ENCODE results near the gene TCF7L1. TPM values are rescaled to one million over a fixed set of nuclear protein-coding genes. Genes with fewer than 3 reads are reported as not detected.

TCF7L1 gene
- total and polyA plus RNA-seq, 3 experiments from 2014 or later, result 0.07 TPM; not detected in 2

- Mint-ChIP-seq H3K4me3 (no peak overlapping the region), H3K4me1 (no peaks in the 10 kb centered on the region), H3K9me3 (peaks cover 0 to 10% (median 0%) of the 10 kb centered on the region in 5 donors), H3K27me3 (peaks cover 3 to 36% of the 10 kb centered on the region in 2 donors), H3K36me3 (no peaks in the 10 kb centered on the region), H3K27ac (no peak overlapping the region)
- no peak overlapping the region for H3K27ac ChIP-seq (ENCODE audit: low read depth, low read length)
- H3K9me3 ChIP-seq (ENCODE audit: low read length), result no peaks in the 10 kb centered on the region
- no peaks in the 10 kb centered on the region for H3K27me3 ChIP-seq (ENCODE audit: insufficient read depth, low read length, poor library complexity, severe bottlenecking)
- ChIA-PET POLR2A (no interaction called here), CTCF (no interaction called here)
- no peak for DNase-seq
- H3K4me1 ChIP-seq (ENCODE audit: insufficient read depth, low read length), result no peaks in the 10 kb centered on the region
- H3K4me3 ChIP-seq (ENCODE audit: low read length), result no peak overlapping the region
- no peaks in the 10 kb centered on the region for H3K36me3 ChIP-seq (ENCODE audit: insufficient read depth, low read length)
These were observed 36.4 kb downstream of the TCF7L1 start for GRCh38 chr2:85169581-85169980.

DNA sequence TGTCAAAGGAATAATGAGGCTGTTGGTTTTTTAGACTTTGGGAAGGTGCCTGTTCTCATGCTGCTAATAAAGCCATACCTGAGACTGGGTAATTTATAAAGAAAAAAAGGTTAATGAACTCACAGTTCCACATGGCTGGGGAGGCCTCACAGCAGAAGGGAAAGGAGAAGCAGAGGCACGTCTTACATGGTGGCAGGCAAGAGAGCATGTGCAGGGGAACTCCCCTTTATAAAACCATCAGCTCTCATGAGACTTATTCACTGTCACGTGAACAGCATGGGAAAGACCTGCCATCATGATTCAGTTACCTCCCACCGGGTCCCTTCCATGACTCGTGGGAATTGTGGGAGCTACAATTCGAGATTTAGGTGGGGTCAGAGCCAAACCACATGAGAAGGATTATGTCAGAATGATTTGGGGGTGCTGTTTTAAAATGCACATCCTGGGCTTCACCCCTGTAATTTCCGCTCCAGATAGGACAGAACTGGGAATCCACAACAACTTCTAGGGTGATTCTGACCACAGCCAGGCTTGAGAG is 37.8 kb downstream of the TCF7L1 start:
- no peaks in the 10 kb centered on the region for H3K4me1 ChIP-seq (ENCODE audit: insufficient read depth, low read length)
- no peaks in the 10 kb centered on the region for H3K36me3 ChIP-seq (ENCODE audit: insufficient read depth, low read length)
- no peaks in the 10 kb centered on the region for H3K36me3 Mint-ChIP-seq
- H3K27ac Mint-ChIP-seq, result no peak overlapping the region
- no peaks in the 10 kb centered on the region for H3K4me1 Mint-ChIP-seq
- CTCF ChIA-PET, result interaction anchor here (1.2 kb wide), 1 partner anchor 12 kb away, joined by 3 read pairs; no protein-coding TSS in a partner anchor
- no peaks in the 10 kb centered on the region for H3K9me3 ChIP-seq (ENCODE audit: low read length)
- H3K27ac ChIP-seq (ENCODE audit: low read depth, low read length), result no peak overlapping the region
- H3K27me3 Mint-ChIP-seq, result peaks cover 11 to 40% of the 10 kb centered on the region in 2 donors
- peaks cover 0 to 10% (median 0%) of the 10 kb centered on the region in 5 donors for H3K9me3 Mint-ChIP-seq
- H3K27me3 ChIP-seq (ENCODE audit: insufficient read depth, low read length, poor library complexity, severe bottlenecking), result no peaks in the 10 kb centered on the region
- no peak overlapping the region for H3K4me3 Mint-ChIP-seq
- DNase-seq, result no peak
- POLR2A ChIA-PET, result no interaction called here
- no peak overlapping the region for H3K4me3 ChIP-seq (ENCODE audit: low read length)

DNA sequence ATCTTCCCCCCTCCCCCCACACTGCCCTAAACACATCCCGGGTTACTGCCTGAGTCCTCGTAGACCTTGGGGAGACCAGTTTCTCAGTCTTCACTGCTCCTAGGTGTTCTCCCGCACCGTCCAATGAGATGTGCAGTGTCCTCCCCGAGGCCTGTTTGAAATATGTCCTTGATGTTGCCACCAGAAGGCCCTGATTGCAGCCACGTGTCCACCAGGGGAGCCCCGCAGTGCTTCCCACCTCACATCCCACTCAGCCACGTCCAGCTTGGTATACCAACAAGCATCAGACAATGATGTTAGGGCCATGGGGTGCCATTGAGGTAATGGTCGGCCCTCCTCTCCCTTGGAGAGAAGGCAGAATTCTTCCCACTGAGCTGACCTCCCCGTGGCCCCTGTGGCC is 38.7 kb downstream of the TCF7L1 start:
- H3K27me3 Mint-ChIP-seq, result peaks cover 16 to 38% of the 10 kb centered on the region in 2 donors
- Histone ChIP-seq H3K27ac (ENCODE audit: low read depth, low read length) (no peak overlapping the region), H3K4me3 (ENCODE audit: low read length) (no peak overlapping the region), H3K36me3 (ENCODE audit: insufficient read depth, low read length) (no peaks in the 10 kb centered on the region), H3K9me3 (ENCODE audit: low read length) (no peaks in the 10 kb centered on the region), H3K27me3 (ENCODE audit: insufficient read depth, low read length, poor library complexity, severe bottlenecking) (no peaks in the 10 kb centered on the region), H3K4me1 (ENCODE audit: insufficient read depth, low read length) (no peaks in the 10 kb centered on the region)
- peaks cover 0 to 10% (median 0%) of the 10 kb centered on the region in 5 donors for H3K9me3 Mint-ChIP-seq
- no peaks in the 10 kb centered on the region for H3K36me3 Mint-ChIP-seq
- DNase-seq, result no peak
- no peaks in the 10 kb centered on the region for H3K4me1 Mint-ChIP-seq
- H3K4me3 Mint-ChIP-seq, result no peak overlapping the region
- CTCF ChIA-PET, result no interaction called here
- POLR2A ChIA-PET, result no interaction called here
- peak overlapping the region in 1 of 8 donors; percentile 81 for H3K27ac Mint-ChIP-seq

- H3K9me3 ChIP-seq (ENCODE audit: low read length), result no peaks in the 10 kb centered on the region
- H3K27ac ChIP-seq (ENCODE audit: low read depth, low read length), result no peak overlapping the region
- Mint-ChIP-seq H3K9me3 (peaks cover 0 to 10% (median 0%) of the 10 kb centered on the region in 5 donors), H3K4me1 (peaks cover 7 to 12% (median 11%) of the 10 kb centered on the region in 3 donors), H3K36me3 (no peaks in the 10 kb centered on the region), H3K27me3 (peaks cover 16 to 30% of the 10 kb centered on the region in 2 donors), H3K27ac (no peak overlapping the region), H3K4me3 (no peak overlapping the region)
- H3K4me3 ChIP-seq (ENCODE audit: low read length), result no peak overlapping the region
- no peak for DNase-seq
- ChIA-PET POLR2A (no interaction called here), CTCF (no interaction called here)
- H3K27me3 ChIP-seq (ENCODE audit: insufficient read depth, low read length, poor library complexity, severe bottlenecking), result no peaks in the 10 kb centered on the region
- no peaks in the 10 kb centered on the region for H3K36me3 ChIP-seq (ENCODE audit: insufficient read depth, low read length)
- no peaks in the 10 kb centered on the region for H3K4me1 ChIP-seq (ENCODE audit: insufficient read depth, low read length)
These were observed 40.7 kb downstream of the TCF7L1 start for GRCh38 chr2:85173909-85174308.

- no peaks in the 10 kb centered on the region for H3K36me3 Mint-ChIP-seq
- H3K27me3 ChIP-seq (ENCODE audit: insufficient read depth, low read length, poor library complexity, severe bottlenecking), result no peaks in the 10 kb centered on the region
- no peak overlapping the region for H3K27ac Mint-ChIP-seq
- CTCF ChIA-PET, result no interaction called here
- H3K27ac ChIP-seq (ENCODE audit: low read depth, low read length), result no peak overlapping the region
- H3K4me3 ChIP-seq (ENCODE audit: low read length), result no peak overlapping the region
- H3K4me3 Mint-ChIP-seq, result no peak overlapping the region
- no peaks in the 10 kb centered on the region for H3K36me3 ChIP-seq (ENCODE audit: insufficient read depth, low read length)
- DNase-seq, result no peak
- peaks cover 0 to 9% (median 0%) of the 10 kb centered on the region in 5 donors for H3K9me3 Mint-ChIP-seq
- H3K9me3 ChIP-seq (ENCODE audit: low read length), result no peaks in the 10 kb centered on the region
- H3K27me3 Mint-ChIP-seq, result peaks cover 16 to 27% of the 10 kb centered on the region in 2 donors
- peaks cover 7 to 12% (median 11%) of the 10 kb centered on the region in 3 donors for H3K4me1 Mint-ChIP-seq
- H3K4me1 ChIP-seq (ENCODE audit: insufficient read depth, low read length), result no peaks in the 10 kb centered on the region
- POLR2A ChIA-PET, result no interaction called here
These were observed 41.8 kb downstream of the TCF7L1 start for GRCh38 chr2:85174943-85175342.

- Mint-ChIP-seq H3K4me3 (no peak overlapping the region), H3K9me3 (peaks cover 0 to 5% (median 0%) of the 10 kb centered on the region in 5 donors), H3K4me1 (peaks cover 7 to 12% (median 11%) of the 10 kb centered on the region in 3 donors), H3K27me3 (peaks cover 14 to 27% of the 10 kb centered on the region in 2 donors), H3K27ac (no peak overlapping the region), H3K36me3 (no peaks in the 10 kb centered on the region)
- Histone ChIP-seq H3K4me3 (ENCODE audit: low read length) (no peak overlapping the region), H3K9me3 (ENCODE audit: low read length) (no peaks in the 10 kb centered on the region), H3K4me1 (ENCODE audit: insufficient read depth, low read length) (no peaks in the 10 kb centered on the region), H3K27me3 (ENCODE audit: insufficient read depth, low read length, poor library complexity, severe bottlenecking) (no peaks in the 10 kb centered on the region), H3K36me3 (ENCODE audit: insufficient read depth, low read length) (no peaks in the 10 kb centered on the region), H3K27ac (ENCODE audit: low read depth, low read length) (no peak overlapping the region)
- ChIA-PET CTCF (no interaction called here), POLR2A (no interaction called here)
- DNase-seq, result no peak
These were observed 42.4 kb downstream of the TCF7L1 start for GRCh38 chr2:85175369-85176299.

DNA sequence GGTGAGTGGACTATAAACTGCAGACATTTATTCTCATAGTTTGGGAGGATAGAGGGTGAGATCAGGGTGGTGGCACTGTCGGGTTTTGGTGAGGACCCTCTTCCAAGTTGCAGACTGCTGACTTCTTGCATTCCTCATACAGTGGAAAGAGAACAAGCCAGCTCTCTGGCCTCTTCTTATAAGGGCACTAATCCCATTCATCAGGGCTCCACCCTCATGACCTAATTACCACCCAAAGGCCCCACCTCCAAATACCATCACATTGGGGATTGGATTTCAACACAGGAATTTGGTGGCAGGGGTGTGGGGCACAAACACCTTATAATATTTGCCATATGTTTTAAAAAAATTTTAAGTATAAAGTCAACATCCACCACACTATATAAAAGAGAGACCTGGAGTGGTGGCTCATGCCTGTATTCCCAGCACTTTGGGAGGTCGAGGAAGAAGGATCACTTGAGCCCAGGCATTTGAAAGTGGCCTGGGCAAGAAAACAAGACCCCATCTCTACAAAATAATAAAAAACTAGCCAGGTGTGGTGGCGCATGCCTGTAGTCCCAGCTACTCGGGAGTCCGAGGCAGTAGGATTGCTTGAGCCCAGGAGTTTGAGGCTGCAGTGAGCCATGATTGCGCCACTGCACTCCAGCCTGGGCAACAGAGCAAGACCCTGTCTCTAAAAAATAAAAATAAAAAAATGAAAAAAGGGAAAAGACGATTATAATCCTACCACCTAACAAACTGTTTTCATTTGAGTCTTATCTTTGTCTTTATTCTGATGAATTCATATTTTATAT is 44.0 kb downstream of the TCF7L1 start:
- no peaks in the 10 kb centered on the region for H3K4me1 ChIP-seq (ENCODE audit: insufficient read depth, low read length)
- H3K27ac Mint-ChIP-seq, result no peak overlapping the region
- peaks cover 7 to 12% (median 11%) of the 10 kb centered on the region in 3 donors for H3K4me1 Mint-ChIP-seq
- H3K36me3 ChIP-seq (ENCODE audit: insufficient read depth, low read length), result no peaks in the 10 kb centered on the region
- no peak overlapping the region for H3K4me3 ChIP-seq (ENCODE audit: low read length)
- ChIA-PET CTCF (interaction anchor here (1.3 kb wide), 1 partner anchor 14 kb away, joined by 4 read pairs; no protein-coding TSS in a partner anchor), POLR2A (no interaction called here)
- H3K27ac ChIP-seq (ENCODE audit: low read depth, low read length), result no peak overlapping the region
- H3K4me3 Mint-ChIP-seq, result no peak overlapping the region
- H3K9me3 Mint-ChIP-seq, result peaks cover 0 to 5% (median 0%) of the 10 kb centered on the region in 5 donors
- H3K27me3 ChIP-seq (ENCODE audit: insufficient read depth, low read length, poor library complexity, severe bottlenecking), result no peaks in the 10 kb centered on the region
- H3K27me3 Mint-ChIP-seq, result peaks cover 18 to 33% of the 10 kb centered on the region in 2 donors
- no peak for DNase-seq
- no peaks in the 10 kb centered on the region for H3K9me3 ChIP-seq (ENCODE audit: low read length)
- H3K36me3 Mint-ChIP-seq, result no peaks in the 10 kb centered on the region
